Mononuclear cell (primary cell): ENCODE data around the gene AEBP2. TPM values are rescaled to one million over a fixed set of nuclear protein-coding genes. Genes with fewer than 3 reads are reported as not detected.
"Not testable (repeated sequence)": the region's sequence is repeated elsewhere in the genome, so short reads cannot be mapped to it uniquely, and the experiment has no call there.

Experiments used
- H3K27me3 ChIP-seq: 2 replicates; pipeline ENCODE4 v1.6.0; 2011; ENCODE audit warnings: low read length, control low read depth; ENCODE audit not compliant: insufficient read depth
- H3K4me1 ChIP-seq: 2 replicates; pipeline ENCODE4 v1.5.1; 2011; ENCODE audit warnings: mild to moderate bottlenecking, low read length, control low read depth; ENCODE audit not compliant: insufficient read depth
- H3K4me3 ChIP-seq: 2 replicates; pipeline ENCODE4 v1.5.1; 2011; ENCODE audit warnings: mild to moderate bottlenecking, low read length, moderate library complexity
- H3K9me3 ChIP-seq: 2 replicates; pipeline ENCODE4 v1.5.1; 2011; ENCODE audit warnings: low read depth, mild to moderate bottlenecking, control low read depth, low read length
- total RNA-seq: library from RNA; depleted of rRNA; stranded (reverse); fragments of >200 nt; gene quantifications from one replicate; pipeline ENCODE4 v1.2.3, GENCODE V29; 2012

The AEBP2 gene
- total RNA-seq, 1 donor = 29.9 TPM

GRCh38 chr12:19461999-19462398 lies 22.7 kb downstream of the AEBP2 start:
- no peaks in the 10 kb centered on the region for H3K9me3 ChIP-seq
- no peaks in the 10 kb centered on the region for H3K4me1 ChIP-seq
- H3K4me3 ChIP-seq = no peak overlapping the region
- no peaks in the 10 kb centered on the region for H3K27me3 ChIP-seq

DNA sequence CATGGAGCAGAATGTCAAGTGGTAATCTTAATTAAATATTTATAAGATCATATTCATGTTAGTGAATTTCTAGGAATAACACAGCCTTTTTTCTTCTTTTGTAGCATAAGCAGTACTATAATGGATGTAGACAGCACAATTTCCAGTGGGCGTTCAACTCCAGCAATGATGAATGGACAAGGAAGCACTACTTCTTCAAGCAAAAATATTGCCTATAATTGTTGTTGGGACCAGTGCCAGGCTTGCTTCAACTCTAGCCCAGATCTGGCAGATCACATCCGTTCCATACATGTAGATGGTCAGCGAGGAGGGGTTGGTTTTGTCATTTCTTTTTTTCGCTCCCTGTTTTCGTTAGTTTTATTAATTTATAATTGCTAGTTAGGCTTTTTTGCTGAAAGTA lies 23.1 kb downstream of the AEBP2 start:
- Histone ChIP-seq H3K4me3 (no peak overlapping the region), H3K9me3 (no peaks in the 10 kb centered on the region), H3K27me3 (no peaks in the 10 kb centered on the region), H3K4me1 (no peaks in the 10 kb centered on the region)

DNA sequence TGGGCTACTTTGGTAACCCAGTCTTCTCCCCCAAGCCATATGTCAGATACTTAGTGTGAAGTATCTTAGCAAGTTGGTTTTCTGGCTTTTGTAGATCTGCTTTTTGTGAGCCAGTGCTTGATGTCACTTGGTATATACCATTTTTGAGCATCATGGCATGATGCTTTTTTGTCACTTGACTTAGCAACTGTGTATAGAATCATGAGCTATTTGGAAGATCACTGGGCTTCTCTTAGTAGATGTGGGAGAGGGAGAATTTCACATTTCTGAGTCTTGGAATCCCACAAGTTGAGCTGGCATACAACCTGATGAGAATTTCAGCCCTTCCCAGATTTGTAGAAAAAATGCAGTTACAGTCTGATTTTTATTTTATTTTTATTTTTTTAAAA lies 24.9 kb downstream of the AEBP2 start:
- no peaks in the 10 kb centered on the region for H3K9me3 ChIP-seq
- H3K4me3 ChIP-seq = no peak overlapping the region
- H3K4me1 ChIP-seq = no peaks in the 10 kb centered on the region
- no peaks in the 10 kb centered on the region for H3K27me3 ChIP-seq

DNA sequence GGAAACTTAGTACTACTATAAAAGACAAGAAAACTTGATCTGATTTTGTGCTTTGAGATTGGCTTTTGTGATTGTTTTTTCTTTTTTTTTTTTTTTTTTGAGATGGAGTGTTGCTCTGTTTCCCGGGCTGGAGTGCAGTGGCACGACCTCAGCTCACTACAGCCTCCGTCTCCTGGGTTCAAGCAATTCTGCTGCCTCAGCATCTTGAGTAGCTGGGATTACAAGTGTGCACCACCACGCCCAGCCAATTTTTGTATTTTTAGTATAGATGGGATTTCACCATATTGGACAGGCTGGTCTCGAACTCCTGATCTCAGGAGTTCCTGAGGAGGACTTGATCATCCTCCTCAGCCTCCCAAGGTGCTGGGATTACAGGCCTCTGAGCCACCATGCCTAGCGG lies 26.4 kb downstream of the AEBP2 start:
- Histone ChIP-seq H3K4me3 (no peak overlapping the region), H3K9me3 (no peaks in the 10 kb centered on the region), H3K27me3 (no peaks in the 10 kb centered on the region), H3K4me1 (no peaks in the 10 kb centered on the region)

DNA sequence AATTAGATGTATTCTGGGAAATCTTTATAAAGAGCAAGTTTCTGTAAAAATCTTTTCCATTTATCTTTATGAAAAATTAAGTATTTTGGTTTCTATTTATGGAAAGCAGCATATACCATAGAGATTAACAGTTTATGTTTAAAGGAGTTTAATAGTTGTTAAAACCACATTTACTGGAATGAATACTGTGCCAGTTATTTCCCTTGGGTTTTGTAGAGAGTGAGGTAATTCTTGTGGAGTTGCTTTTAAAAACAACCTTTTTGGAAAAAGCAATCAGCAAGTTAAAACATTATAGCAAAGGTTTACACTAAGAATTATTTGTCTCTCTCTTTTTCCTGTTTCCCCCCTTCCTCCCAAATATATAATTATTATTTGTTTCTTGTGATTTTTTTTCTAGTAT lies 34.9 kb downstream of the AEBP2 start:
- Histone ChIP-seq H3K27me3 (no peaks in the 10 kb centered on the region), H3K9me3 (peaks cover under 1% of the 10 kb centered on the region), H3K4me1 (no peaks in the 10 kb centered on the region), H3K4me3 (no peak overlapping the region)

DNA sequence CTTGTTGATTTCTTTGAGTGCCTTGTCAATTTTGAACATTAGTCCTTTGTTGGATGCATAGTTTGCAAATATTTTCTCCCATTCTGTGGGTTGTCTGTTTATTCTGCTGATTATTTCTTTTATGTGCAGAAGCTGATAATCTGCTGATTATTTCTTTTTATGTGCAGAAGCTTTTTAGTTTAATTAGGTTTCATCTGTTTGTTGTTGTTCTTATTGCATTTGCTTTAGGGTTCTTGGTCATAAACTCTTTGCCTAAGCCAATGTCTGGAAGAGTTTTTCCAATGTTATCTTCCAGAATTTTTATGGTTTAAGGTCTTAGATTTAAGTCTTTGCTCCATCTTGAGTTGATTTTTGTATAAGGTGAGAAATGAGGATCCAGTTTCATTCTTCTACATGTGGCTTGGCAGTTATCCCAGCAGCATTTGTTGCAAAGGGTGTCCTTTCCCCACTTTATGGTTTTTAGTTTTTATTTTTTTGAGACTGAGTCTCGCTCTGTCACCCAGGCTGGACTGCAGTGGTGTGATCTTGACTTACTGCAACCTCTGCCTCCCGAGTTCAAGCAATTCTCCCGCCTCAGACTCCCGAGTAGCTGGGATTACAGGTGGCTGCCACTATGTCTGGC lies 36.7 kb downstream of the AEBP2 start:
- H3K27me3 ChIP-seq, H3K4me3 ChIP-seq, H3K4me1 ChIP-seq: not testable (repeated sequence)
- peaks cover 15% of the 10 kb centered on the region for H3K9me3 ChIP-seq

DNA sequence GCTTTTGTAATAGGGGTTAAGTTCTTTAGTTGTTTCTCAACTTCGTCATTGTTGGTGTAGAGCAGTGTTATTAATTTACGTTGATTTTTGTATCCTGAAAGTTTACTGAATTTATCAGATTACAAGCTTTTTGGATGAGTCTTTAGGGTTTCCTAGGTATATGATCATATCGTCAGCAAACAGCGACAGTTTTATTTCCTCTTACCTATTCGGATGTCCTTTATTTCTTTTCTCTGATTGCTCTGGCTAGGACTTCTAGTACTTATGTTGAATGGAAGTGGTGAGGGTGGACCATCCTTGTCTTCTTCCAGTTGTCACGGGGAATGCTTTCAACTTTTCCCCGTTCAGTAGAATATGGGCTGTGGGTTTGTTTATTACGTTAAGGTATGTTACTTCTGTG lies 37.8 kb downstream of the AEBP2 start:
- Histone ChIP-seq H3K4me1 (peaks cover 2% of the 10 kb centered on the region), H3K9me3 (peaks cover 15% of the 10 kb centered on the region), H3K4me3 (no peak overlapping the region), H3K27me3 (no peaks in the 10 kb centered on the region)

GRCh38 chr12:19480459-19480858 lies 41.2 kb downstream of the AEBP2 start:
- H3K4me3 ChIP-seq = no peak overlapping the region
- peaks cover 25% of the 10 kb centered on the region for H3K4me1 ChIP-seq
- H3K27me3 ChIP-seq = no peaks in the 10 kb centered on the region
- peaks cover 15% of the 10 kb centered on the region for H3K9me3 ChIP-seq

DNA sequence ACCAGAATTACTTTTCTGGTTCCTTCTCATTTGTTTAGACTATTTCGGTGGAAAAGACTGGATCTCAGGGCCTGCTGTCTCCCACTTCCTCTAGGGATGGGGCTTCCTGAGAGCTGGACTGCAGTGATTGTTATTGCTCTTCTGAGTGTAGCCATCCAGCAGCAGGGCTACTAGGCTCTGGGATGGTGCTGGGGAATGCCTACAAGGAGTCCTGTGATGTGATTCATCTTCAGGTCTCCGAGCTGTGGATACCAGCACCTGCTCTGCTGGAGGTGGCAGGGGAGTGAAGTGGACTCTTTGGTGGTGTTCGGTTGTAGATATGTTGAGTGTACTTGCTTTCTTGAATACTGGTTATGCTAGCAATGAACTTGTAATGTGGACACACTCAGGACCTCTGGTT lies 42.7 kb downstream of the AEBP2 start:
- H3K4me3 ChIP-seq = no peak overlapping the region
- peaks cover 27% of the 10 kb centered on the region for H3K4me1 ChIP-seq
- no peaks in the 10 kb centered on the region for H3K27me3 ChIP-seq
- peaks cover 15% of the 10 kb centered on the region for H3K9me3 ChIP-seq

- no peak overlapping the region for H3K4me3 ChIP-seq
- no peaks in the 10 kb centered on the region for H3K27me3 ChIP-seq
- peaks cover 27% of the 10 kb centered on the region for H3K4me1 ChIP-seq
- H3K9me3 ChIP-seq = peaks cover 15% of the 10 kb centered on the region
Observed at GRCh38 chr12:19482551-19483109, 43.3 kb downstream of the AEBP2 start.

- Histone ChIP-seq H3K27me3 (no peaks in the 10 kb centered on the region), H3K9me3 (peaks cover 15% of the 10 kb centered on the region), H3K4me3 (no peak overlapping the region), H3K4me1 (peaks cover 27% of the 10 kb centered on the region)
Observed at GRCh38 chr12:19483727-19484126, 44.4 kb downstream of the AEBP2 start.

DNA sequence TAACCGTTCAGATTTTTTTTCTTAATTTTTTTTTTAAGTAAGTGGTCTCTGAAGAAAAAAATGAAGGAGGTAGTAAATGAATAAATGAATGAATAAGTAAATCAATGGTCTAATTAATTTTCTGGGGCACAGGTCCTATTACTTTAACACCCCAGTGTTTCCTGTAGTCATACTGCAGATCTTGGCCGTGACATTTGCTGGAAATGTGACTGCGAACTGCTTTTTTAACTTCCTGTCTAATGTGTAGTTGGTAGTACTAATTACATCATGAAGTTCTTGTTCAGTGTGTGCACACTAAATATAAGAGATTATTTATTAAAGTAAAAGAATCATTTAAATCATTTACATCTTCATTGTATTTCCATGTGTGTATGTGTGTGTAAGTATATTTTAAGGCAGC lies 45.4 kb downstream of the AEBP2 start:
- Histone ChIP-seq H3K4me3 (no peak overlapping the region), H3K27me3 (no peaks in the 10 kb centered on the region), H3K9me3 (peaks cover 9% of the 10 kb centered on the region), H3K4me1 (peaks cover 27% of the 10 kb centered on the region)

DNA sequence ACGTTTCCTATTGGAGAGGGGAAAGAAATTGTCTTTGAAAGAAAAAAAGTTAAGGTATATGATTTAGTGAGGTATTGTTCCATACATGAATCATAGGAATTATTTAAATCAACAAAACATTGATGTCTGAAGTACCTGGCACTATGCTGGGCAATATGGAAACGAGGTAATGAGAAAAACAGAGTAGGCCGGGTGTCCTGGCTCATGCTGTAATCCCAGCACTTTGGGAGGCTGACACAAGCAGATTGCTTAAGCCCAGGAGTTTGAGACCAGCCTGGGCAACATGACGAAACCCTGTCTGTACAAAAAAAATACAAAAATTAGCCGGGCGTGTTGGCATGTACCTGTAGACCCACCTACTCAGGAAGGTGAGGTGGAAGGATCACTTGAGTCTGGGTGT lies 45.9 kb downstream of the AEBP2 start:
- no peak overlapping the region for H3K4me3 ChIP-seq
- peaks cover 5% of the 10 kb centered on the region for H3K9me3 ChIP-seq
- H3K4me1 ChIP-seq = peaks cover 27% of the 10 kb centered on the region
- no peaks in the 10 kb centered on the region for H3K27me3 ChIP-seq

DNA sequence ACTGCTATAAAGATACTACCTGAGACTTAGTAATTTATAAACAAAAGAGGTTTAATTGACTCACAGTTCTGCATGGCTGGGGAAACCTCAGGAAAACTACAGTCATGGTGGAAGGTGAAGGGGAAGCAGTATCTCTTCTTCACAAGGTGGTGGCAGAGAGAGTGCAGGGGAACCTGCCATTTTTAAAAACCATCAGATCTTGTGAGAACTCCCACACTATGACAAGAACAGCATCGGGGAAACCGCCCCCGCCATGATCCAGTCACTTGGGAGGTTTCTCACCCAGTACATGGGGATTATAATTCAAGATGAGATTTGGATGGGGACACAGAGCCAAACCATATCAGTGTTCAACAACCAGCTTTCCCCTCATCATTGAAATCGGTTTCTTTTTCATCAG lies 49.9 kb downstream of the AEBP2 start:
- Histone ChIP-seq H3K4me1 (peaks cover 6% of the 10 kb centered on the region), H3K4me3 (no peak overlapping the region), H3K9me3 (no peaks in the 10 kb centered on the region), H3K27me3 (no peaks in the 10 kb centered on the region)

GRCh38 chr12:19490908-19491307 lies 51.6 kb downstream of the AEBP2 start:
- Histone ChIP-seq H3K4me1 (no peaks in the 10 kb centered on the region), H3K9me3 (no peaks in the 10 kb centered on the region), H3K27me3 (no peaks in the 10 kb centered on the region), H3K4me3 (no peak overlapping the region)

- Histone ChIP-seq H3K9me3 (no peaks in the 10 kb centered on the region), H3K27me3 (no peaks in the 10 kb centered on the region), H3K4me1 (no peaks in the 10 kb centered on the region), H3K4me3 (no peak overlapping the region)
Observed at GRCh38 chr12:19491863-19492262, 52.6 kb downstream of the AEBP2 start.
